C4-2B (cell line): ENCODE data around the gene MAFF.

Source experiments
- ZFX ChIP-seq: fragments of 450-650 bp; IDR thresholded peaks from 2 replicates; pipeline ENCODE4 v1.6.1; 2017
- TF ChIP-seq, protein P1 (sequence below): fragments of 450-650 bp; conservative IDR thresholded peaks from 2 replicates; pipeline ENCODE4 v1.5.1; 2017; ENCODE audit warnings: mild to moderate bottlenecking

DNA sequence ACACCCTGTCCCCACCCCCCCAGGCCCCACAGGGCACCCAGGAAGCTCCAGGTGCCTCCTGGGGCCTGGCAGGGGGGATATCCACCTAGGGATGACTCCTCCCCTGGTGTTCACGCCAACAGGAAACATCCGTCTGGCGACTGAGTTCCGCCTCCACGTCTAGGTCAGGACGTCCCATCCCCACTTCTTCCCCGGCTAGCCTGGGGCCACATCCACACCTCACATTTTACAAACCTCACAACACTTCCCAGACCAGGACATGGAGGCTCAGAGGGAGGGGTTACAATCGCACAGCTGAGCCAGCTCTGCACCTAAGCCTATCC lies 21.0 kb downstream of the MAFF start:
- TF ChIP-seq, protein P1, sequence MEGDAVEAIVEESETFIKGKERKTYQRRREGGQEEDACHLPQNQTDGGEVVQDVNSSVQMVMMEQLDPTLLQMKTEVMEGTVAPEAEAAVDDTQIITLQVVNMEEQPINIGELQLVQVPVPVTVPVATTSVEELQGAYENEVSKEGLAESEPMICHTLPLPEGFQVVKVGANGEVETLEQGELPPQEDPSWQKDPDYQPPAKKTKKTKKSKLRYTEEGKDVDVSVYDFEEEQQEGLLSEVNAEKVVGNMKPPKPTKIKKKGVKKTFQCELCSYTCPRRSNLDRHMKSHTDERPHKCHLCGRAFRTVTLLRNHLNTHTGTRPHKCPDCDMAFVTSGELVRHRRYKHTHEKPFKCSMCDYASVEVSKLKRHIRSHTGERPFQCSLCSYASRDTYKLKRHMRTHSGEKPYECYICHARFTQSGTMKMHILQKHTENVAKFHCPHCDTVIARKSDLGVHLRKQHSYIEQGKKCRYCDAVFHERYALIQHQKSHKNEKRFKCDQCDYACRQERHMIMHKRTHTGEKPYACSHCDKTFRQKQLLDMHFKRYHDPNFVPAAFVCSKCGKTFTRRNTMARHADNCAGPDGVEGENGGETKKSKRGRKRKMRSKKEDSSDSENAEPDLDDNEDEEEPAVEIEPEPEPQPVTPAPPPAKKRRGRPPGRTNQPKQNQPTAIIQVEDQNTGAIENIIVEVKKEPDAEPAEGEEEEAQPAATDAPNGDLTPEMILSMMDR = no peak
- TF ChIP-seq ZFX = no peak
